ENCODE measurements around the gene PPP3R2. TPM values are rescaled to one million over a fixed set of nuclear protein-coding genes. Genes with fewer than 3 reads are reported as not detected.
A peak's percentile ranks its signal among the peaks of the same experiment; 100 is the strongest.
"Not testable (repeated sequence)": the region's sequence is repeated elsewhere in the genome, so short reads cannot be mapped to it uniquely, and the experiment has no call there.

The PPP3R2 gene
- total RNA-seq, 1 experiment from 2014 or later = not detected

GRCh38 chr9:101566904-101567724 is 27.7 kb downstream of the PPP3R2 start:
- H3K4me3 Mint-ChIP-seq (ENCODE audit: low read depth, unreplicated experiment) = no peak overlapping the region
- DNase-seq = peak; percentile 28
- H3K27me3 Mint-ChIP-seq (ENCODE audit: unreplicated experiment) = no peaks in the 10 kb centered on the region
- no peaks in the 10 kb centered on the region for H3K9me3 Mint-ChIP-seq (ENCODE audit: low read depth, unreplicated experiment)
- BruUV-seq (replicated peaks) = no TSS peak
- peaks cover 7% of the 10 kb centered on the region for H3K36me3 Mint-ChIP-seq (ENCODE audit: insufficient read depth, unreplicated experiment)
- CTCF ChIA-PET = interaction anchor here (1.9 kb wide), 1 partner anchor 108 kb away, joined by 11 read pairs; no protein-coding TSS in a partner anchor
- intact Hi-C loops (cut with micrococcal nuclease; ENCODE audit: unreplicated experiment) = no loop called here
- TF ChIP-seq CTCF (IDR thresholded peaks at IDR 0.05; ENCODE audit: unreplicated experiment) = peak; percentile 17
- no peaks in the 10 kb centered on the region for H3K4me1 Mint-ChIP-seq (ENCODE audit: low read depth, unreplicated experiment)
- no peak overlapping the region for H3K27ac Mint-ChIP-seq (ENCODE audit: unreplicated experiment)

- no peak for TF ChIP-seq CTCF (IDR thresholded peaks at IDR 0.05; ENCODE audit: unreplicated experiment)
- BruUV-seq (replicated peaks) = no TSS peak
- Mint-ChIP-seq H3K4me3 (ENCODE audit: low read depth, unreplicated experiment) (no peak overlapping the region), H3K27ac (ENCODE audit: unreplicated experiment) (no peak overlapping the region), H3K27me3 (ENCODE audit: unreplicated experiment) (no peaks in the 10 kb centered on the region), H3K4me1 (ENCODE audit: low read depth, unreplicated experiment) (no peaks in the 10 kb centered on the region), H3K36me3 (ENCODE audit: insufficient read depth, unreplicated experiment) (peaks cover 9% of the 10 kb centered on the region), H3K9me3 (ENCODE audit: low read depth, unreplicated experiment) (no peaks in the 10 kb centered on the region)
- intact Hi-C loops (cut with micrococcal nuclease; ENCODE audit: unreplicated experiment) = no loop called here
- DNase-seq = no peak
- CTCF ChIA-PET = no interaction called here
Measured at GRCh38 chr9:101564252-101564651, 30.5 kb downstream of the PPP3R2 start.

- CTCF ChIA-PET = no interaction called here
- no TSS peak for BruUV-seq (replicated peaks)
Measured at GRCh38 chr9:101562966-101563365, 31.8 kb downstream of the PPP3R2 start.

GRCh38 chr9:101561740-101562139 is 33.0 kb downstream of the PPP3R2 start:
- no TSS peak for BruUV-seq (replicated peaks)
- Mint-ChIP-seq H3K27ac (ENCODE audit: unreplicated experiment) (no peak overlapping the region), H3K4me3 (ENCODE audit: low read depth, unreplicated experiment) (no peak overlapping the region), H3K36me3 (ENCODE audit: insufficient read depth, unreplicated experiment) (peaks cover 26% of the 10 kb centered on the region), H3K27me3 (ENCODE audit: unreplicated experiment) (no peaks in the 10 kb centered on the region), H3K4me1 (ENCODE audit: low read depth, unreplicated experiment) (no peaks in the 10 kb centered on the region), H3K9me3 (ENCODE audit: low read depth, unreplicated experiment) (no peaks in the 10 kb centered on the region)
- TF ChIP-seq CTCF (IDR thresholded peaks at IDR 0.05; ENCODE audit: unreplicated experiment) = no peak
- intact Hi-C loops (cut with micrococcal nuclease; ENCODE audit: unreplicated experiment) = no loop called here
- CTCF ChIA-PET = no interaction called here
- no peak for DNase-seq

More at GRCh38 chr9:101562966-101563365, 31.8 kb downstream of the PPP3R2 start:
- DNase-seq = no peak
- Mint-ChIP-seq H3K36me3 (ENCODE audit: insufficient read depth, unreplicated experiment) (peaks cover 18% of the 10 kb centered on the region), H3K27ac (ENCODE audit: unreplicated experiment) (no peak overlapping the region), H3K4me1 (ENCODE audit: low read depth, unreplicated experiment) (no peaks in the 10 kb centered on the region), H3K4me3 (ENCODE audit: low read depth, unreplicated experiment) (no peak overlapping the region), H3K27me3 (ENCODE audit: unreplicated experiment) (no peaks in the 10 kb centered on the region), H3K9me3 (ENCODE audit: low read depth, unreplicated experiment) (no peaks in the 10 kb centered on the region)
- intact Hi-C loops (cut with micrococcal nuclease; ENCODE audit: unreplicated experiment) = no loop called here
- no peak for TF ChIP-seq CTCF (IDR thresholded peaks at IDR 0.05; ENCODE audit: unreplicated experiment)

- H3K9me3 Mint-ChIP-seq (ENCODE audit: low read depth, unreplicated experiment); H3K27ac Mint-ChIP-seq (ENCODE audit: unreplicated experiment); DNase-seq; H3K4me1 Mint-ChIP-seq (ENCODE audit: low read depth, unreplicated experiment); intact Hi-C loops (cut with micrococcal nuclease; ENCODE audit: unreplicated experiment); H3K4me3 Mint-ChIP-seq (ENCODE audit: low read depth, unreplicated experiment); H3K27me3 Mint-ChIP-seq (ENCODE audit: unreplicated experiment); BruUV-seq (replicated peaks); CTCF ChIA-PET: not testable (repeated sequence)
- H3K36me3 Mint-ChIP-seq (ENCODE audit: insufficient read depth, unreplicated experiment) = peaks cover 11% of the 10 kb centered on the region
Measured at GRCh38 chr9:101549472-101550098, 45.2 kb downstream of the PPP3R2 start.

All from Calu3 (cell line).